ENCODE measurements around the gene TRIP12. TPM values are rescaled to one million over a fixed set of nuclear protein-coding genes. Genes with fewer than 3 reads are reported as not detected.

The TRIP12 gene
- total RNA-seq, 2 donors from 2014 or later = 77.6 to 170 TPM

- H3K27ac ChIP-seq = no peak overlapping the region
- H3K4me1 ChIP-seq = peaks cover 7% of the 10 kb centered on the region
- intact Hi-C loops (cut with DNase I) = no loop called here
- no peaks in the 10 kb centered on the region for H3K27me3 ChIP-seq
- TF ChIP-seq POLR2A (IDR thresholded peaks at IDR 0.05) (no peak), CTCF (IDR thresholded peaks at IDR 0.05) (no peak)
- no peaks in the 10 kb centered on the region for H3K9me3 ChIP-seq
- 86 to 92% methylated on average over 6 of the region's 6 CpGs for WGBS, 2 donors
- no peak overlapping the region for H3K4me3 ChIP-seq
- ATAC-seq (no peak), DNase-seq (no peak)
- H3K36me3 ChIP-seq (replicated peaks in 1 of 2; ENCODE audit: insufficient read depth in 1 of 2, low read depth in 2 of 2) = peaks cover 0 to 12% of the 10 kb centered on the region in 2 donors
Observed at GRCh38 chr2:229879191-229879950, 42.4 kb downstream of the TRIP12 start.

GRCh38 chr2:229875549-229875948, 46.3 kb downstream of the TRIP12 start:
- Histone ChIP-seq H3K27me3 (no peaks in the 10 kb centered on the region), H3K27ac (no peak overlapping the region), H3K9me3 (no peaks in the 10 kb centered on the region), H3K4me3 (no peak overlapping the region), H3K36me3 (replicated peaks in 1 of 2; ENCODE audit: insufficient read depth in 1 of 2, low read depth in 2 of 2) (peaks cover 0 to 14% of the 10 kb centered on the region in 2 donors), H3K4me1 (peaks cover 16% of the 10 kb centered on the region)
- no peak for DNase-seq
- TF ChIP-seq POLR2A (IDR thresholded peaks at IDR 0.05) (no peak), CTCF (IDR thresholded peaks at IDR 0.05) (no peak)
- no peak for ATAC-seq
- intact Hi-C loops (cut with DNase I) = no loop called here
- 74 to 86% methylated on average over 2 of the region's 2 CpGs for WGBS, 2 donors

GRCh38 chr2:229874647-229875046, 47.2 kb downstream of the TRIP12 start:
- Histone ChIP-seq H3K4me1 (peaks cover 16% of the 10 kb centered on the region), H3K36me3 (replicated peaks in 1 of 2; ENCODE audit: insufficient read depth in 1 of 2, low read depth in 2 of 2) (peaks cover 0 to 14% of the 10 kb centered on the region in 2 donors), H3K9me3 (no peaks in the 10 kb centered on the region), H3K27me3 (no peaks in the 10 kb centered on the region), H3K27ac (no peak overlapping the region), H3K4me3 (no peak overlapping the region)
- DNase-seq (no peak), ATAC-seq (no peak)
- intact Hi-C loops (cut with DNase I) = no loop called here
- TF ChIP-seq POLR2A (IDR thresholded peaks at IDR 0.05) (no peak), CTCF (IDR thresholded peaks at IDR 0.05) (no peak)
- WGBS, 2 donors = 71 to 77% methylated on average over 4 of the region's 4 CpGs

- intact Hi-C loops (cut with DNase I) = no loop called here
- Histone ChIP-seq H3K27ac (peak overlapping the region in 2 of 4 donors; percentile 8 to 52), H3K9me3 (no peaks in the 10 kb centered on the region), H3K4me1 (peaks cover 16% of the 10 kb centered on the region), H3K36me3 (replicated peaks in 1 of 2; ENCODE audit: insufficient read depth in 1 of 2, low read depth in 2 of 2) (peaks cover 0 to 9% of the 10 kb centered on the region in 2 donors), H3K4me3 (no peak overlapping the region), H3K27me3 (no peaks in the 10 kb centered on the region)
- DNase-seq (no peak), ATAC-seq (no peak)
- TF ChIP-seq CTCF (IDR thresholded peaks at IDR 0.05) (no peak), POLR2A (IDR thresholded peaks at IDR 0.05) (no peak)
- 30 to 32% methylated on average over 1 of the region's 1 CpG for WGBS, 2 donors
Observed at GRCh38 chr2:229873123-229873581, 48.7 kb downstream of the TRIP12 start.
